GM12865 (cell line): Measurements from ENCODE around the gene GRID1.

Experiments used
- DNase-seq: peaks from one replicate; pipeline ENCODE4 v3.0.0; 2010; ENCODE audit warnings: low read depth
- H3K4me3 ChIP-seq: 2 replicates; pipeline ENCODE4 v1.5.1; 2011; ENCODE audit warnings: mild to moderate bottlenecking, low read depth, low read length, control low read depth
- TF ChIP-seq, protein P1 (sequence below): IDR thresholded peaks from 2 replicates; pipeline ENCODE4 v1.5.1; 2011; ENCODE audit warnings: low read length, control low read depth, low read depth, inconsistent platforms; ENCODE audit not compliant: insufficient read depth; ENCODE audit errors: missing control alignments

Gene GRID1

DNA sequence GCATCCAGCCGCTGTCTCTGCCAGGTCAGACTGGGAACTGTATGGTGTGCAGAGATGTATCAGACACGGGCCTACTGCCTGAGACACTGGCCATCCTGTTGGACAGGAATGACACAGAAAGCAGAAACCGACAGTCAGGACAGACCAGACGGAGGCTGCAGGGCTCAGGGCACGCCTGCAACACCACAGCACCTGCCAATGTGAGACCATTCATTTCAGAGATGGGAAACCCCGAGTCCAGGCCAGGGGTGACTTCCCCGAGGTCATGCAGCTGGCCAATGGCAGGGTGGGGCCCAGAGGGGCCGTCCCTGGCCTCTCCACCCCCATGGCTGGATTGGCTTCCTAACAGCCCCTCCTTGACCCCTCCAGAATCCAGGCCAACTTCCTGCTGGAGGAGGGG lies 34.7 kb downstream of the GRID1 start:
- DNase-seq, result no peak
- H3K4me3 ChIP-seq, result no peak overlapping the region
- TF ChIP-seq, protein P1, sequence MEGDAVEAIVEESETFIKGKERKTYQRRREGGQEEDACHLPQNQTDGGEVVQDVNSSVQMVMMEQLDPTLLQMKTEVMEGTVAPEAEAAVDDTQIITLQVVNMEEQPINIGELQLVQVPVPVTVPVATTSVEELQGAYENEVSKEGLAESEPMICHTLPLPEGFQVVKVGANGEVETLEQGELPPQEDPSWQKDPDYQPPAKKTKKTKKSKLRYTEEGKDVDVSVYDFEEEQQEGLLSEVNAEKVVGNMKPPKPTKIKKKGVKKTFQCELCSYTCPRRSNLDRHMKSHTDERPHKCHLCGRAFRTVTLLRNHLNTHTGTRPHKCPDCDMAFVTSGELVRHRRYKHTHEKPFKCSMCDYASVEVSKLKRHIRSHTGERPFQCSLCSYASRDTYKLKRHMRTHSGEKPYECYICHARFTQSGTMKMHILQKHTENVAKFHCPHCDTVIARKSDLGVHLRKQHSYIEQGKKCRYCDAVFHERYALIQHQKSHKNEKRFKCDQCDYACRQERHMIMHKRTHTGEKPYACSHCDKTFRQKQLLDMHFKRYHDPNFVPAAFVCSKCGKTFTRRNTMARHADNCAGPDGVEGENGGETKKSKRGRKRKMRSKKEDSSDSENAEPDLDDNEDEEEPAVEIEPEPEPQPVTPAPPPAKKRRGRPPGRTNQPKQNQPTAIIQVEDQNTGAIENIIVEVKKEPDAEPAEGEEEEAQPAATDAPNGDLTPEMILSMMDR, result no peak

DNA sequence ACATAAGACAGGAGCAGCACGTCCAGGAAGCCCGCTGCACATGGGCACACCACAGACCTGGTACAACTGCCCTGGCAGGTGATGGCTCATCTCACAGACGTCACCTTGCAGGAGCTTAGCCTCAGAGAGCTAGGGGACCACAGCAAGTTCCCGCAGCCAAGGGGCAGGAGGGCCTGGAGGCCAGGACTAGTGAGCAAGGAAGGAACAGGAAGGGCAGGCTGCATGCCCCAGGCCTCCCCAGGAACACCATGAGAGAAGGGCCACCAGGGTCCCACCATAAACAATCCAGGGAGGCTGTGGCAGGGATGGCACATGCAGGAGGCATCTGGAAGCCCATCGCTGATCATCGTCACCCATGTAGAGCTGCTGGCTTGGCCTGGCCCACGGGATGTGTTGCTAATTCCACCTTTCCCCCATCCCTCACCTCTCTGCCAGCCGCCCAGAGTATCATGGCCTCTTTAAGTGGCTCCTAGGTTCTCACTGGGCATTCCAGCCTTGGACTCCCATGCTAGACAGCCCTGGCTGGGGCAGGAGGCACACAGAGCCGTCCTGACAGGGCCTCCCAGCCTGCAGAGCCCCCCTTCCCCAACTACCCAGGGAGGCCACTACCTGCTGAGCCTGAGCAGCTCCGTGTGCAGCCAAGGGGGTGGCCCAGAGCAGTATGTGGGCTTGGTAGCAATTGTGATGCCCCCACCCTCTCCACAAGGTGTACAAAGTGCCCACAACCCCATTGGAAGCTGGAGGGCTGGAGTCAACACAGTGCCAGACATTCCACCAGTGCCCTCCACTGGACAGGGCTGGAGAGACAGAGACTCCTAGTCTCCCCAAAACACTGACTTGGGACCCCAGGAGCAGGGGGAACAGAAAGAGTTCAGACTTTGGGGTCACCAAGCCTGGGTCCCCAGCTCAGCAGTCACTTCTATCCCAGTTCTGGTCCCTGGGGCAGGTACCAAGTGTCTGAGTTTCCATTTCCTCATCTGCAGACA lies 35.5 kb downstream of the GRID1 start:
- H3K4me3 ChIP-seq, result no peak overlapping the region
- no peak for DNase-seq
- TF ChIP-seq, protein P1, result no peak

DNA sequence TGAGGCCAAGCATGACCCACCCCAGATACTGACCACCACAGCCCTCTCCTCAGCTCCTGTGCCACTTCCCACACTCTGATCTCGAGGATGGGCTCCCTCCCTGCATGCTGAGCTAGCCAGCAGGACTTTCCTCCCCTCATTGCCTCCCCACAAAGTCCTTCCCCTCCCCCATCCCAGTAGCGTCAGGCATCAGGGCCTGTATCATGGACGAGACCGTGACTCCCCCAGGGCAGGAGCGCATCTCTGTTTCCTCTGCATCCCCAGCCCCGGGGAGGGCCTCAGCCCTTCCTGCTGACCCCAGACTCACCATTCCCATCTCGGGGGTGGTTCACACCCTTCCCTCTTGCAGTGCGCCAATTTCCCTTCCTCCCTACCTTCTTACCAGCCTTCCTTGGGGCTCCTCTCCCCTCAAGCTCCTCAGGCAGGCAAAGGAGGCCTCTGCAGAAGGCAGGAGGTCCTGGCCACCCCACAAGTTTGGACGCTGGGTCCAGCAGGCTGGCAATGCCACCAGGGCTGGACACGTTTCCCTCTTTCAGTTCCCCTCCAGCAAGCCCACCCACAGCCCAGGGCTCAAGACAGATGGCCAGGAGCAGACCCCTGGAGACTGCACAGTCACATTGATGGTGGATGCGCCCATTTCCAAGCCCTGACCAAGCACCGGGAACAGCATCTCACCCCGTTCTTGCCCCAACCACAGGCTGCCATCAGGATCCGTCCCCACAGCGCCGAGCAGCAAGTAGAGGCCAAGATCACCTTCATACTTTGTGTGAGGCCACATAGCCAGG lies 36.5 kb downstream of the GRID1 start:
- TF ChIP-seq, protein P1, result no peak
- H3K4me3 ChIP-seq, result no peak overlapping the region
- DNase-seq, result no peak

DNA sequence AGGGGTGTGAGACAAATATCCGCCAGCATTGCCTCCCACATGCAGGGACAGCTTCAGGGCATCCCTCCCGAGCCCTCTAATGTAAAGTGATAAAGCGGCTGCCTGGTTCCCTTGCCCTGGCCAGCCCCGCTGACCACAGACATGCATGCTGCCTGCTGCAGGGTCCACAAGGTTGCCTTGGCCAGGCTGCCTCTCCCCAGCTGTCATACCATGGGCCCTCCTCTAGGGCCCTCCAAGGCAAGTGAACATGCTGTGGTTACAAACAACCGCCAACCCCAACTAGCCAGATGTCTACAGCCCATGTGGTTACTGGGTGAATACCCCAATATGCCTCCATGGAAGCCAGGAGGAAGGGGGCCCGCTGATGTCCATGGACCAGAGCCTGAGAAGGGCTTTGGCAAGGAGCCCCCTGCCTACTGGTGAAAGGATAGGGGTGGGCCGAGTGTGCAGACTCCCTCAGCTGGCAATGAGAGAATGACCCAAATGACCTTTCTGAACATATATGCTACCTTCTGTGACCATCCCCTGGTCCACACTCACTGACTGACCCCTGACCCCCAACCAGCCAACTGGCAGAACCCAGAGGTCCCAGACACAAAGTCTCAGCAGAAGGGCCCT lies 37.4 kb downstream of the GRID1 start:
- DNase-seq, result no peak
- H3K4me3 ChIP-seq, result no peak overlapping the region
- TF ChIP-seq, protein P1, result no peak

DNA sequence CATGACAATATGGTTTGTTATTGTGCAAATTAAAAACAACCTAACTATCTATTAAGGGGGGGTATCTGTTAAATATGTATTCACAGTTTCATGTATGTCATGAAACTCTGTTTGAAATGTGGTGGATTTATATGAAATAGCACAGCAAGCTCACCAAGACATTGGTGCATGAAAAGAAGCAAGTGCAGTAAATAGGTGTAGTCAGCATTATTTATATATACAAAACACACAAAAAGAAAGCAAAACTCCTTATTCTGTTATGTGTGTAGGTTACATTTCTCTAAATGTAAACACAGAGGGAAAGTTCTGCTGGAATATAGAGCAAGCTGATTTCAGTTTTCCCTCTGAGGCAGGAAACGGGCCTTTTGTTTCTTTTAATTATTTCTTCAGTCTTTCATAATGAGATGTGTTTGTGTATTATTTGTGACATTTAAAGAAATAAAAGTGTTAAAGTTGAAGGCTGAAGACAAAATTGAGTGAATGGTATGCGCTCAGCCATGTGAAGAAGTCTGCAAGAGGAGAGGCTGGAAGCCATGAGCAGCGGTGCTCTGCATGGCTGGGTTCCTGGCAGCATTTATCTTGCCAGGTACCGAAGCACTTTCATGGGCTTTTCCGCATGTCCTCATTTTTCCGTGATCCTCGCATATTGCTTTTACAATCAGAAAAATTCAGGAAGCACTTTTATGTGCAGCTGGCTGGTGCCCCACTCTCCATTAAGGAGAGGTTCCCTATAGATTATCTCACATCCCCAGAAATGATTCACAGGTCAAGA lies 38.5 kb downstream of the GRID1 start:
- DNase-seq, result no peak

More for the DNA sequence above, 38.5 kb downstream of the GRID1 start:
- H3K4me3 ChIP-seq, result no peak overlapping the region
- TF ChIP-seq, protein P1, result no peak
